Gastroesophageal sphincter (tissue), 3 donors: Measurements from ENCODE around the gene SORCS1.

Source experiments
- CTCF ChIP-seq, 4 experiments: fragments of 200-600 bp in 2 of 4; fragments of 450-650 bp in 2 of 4; sonication (generic) in 1 of 4; IDR thresholded peaks; one replicate each; pipeline ENCODE4 v1.5.1; 2017 to 2019; ENCODE audit warnings: antibody characterized with exemption in 4 of 4, mild to moderate bottlenecking in 2 of 4, moderate library complexity in 2 of 4
- POLR2A ChIP-seq, 2 donors: fragments of 450-650 bp; IDR thresholded peaks; one replicate each; pipeline ENCODE4 v1.6.1; 2017; ENCODE audit warnings: antibody characterized with exemption in 2 of 2, mild to moderate bottlenecking in 2 of 2, moderate library complexity in 1 of 2

DNA sequence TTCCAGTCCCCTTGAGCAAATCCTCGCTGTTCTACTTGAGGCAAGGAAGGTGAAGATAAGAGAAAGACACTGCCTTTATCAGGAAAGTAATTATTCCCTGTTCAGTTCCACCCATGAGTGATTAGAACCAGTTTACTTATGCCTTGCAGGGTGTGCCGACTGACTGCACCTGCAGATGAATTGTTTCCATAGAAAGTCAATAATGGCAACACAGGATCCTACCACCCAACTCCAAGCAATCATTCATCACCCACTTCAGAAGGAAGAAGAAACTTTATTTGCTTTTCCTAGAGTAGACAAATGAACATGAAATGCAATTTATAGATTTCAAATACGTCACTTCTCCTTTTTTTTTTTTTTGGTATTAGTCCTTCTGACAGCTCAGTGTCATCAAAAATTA, 383.9 kb downstream of the SORCS1 start:
- TF ChIP-seq CTCF (IDR thresholded peaks at IDR 0.05) = no peak
- no peak for TF ChIP-seq POLR2A (IDR thresholded peaks at IDR 0.05)
